Measurements from ENCODE around the gene KIRREL1. TPM values are rescaled to one million over a fixed set of nuclear protein-coding genes. Genes with fewer than 3 reads are reported as not detected.
A peak's percentile ranks its signal among the peaks of the same experiment; 100 is the strongest.

The KIRREL1 gene
- total RNA-seq, 1 donor from 2014 or later: 39.5 TPM

GRCh38 chr1:157976888-157977287, 16.6 kb upstream of the KIRREL1 start:
- no peak for DNase-seq (ENCODE audit: low spot score)
- no peak for TF ChIP-seq EZH2phosphoT487 (IDR thresholded peaks at IDR 0.05)
- TF ChIP-seq CTCF (IDR thresholded peaks at IDR 0.05): no peak
- no peak for TF ChIP-seq EZH2 (IDR thresholded peaks at IDR 0.05)
- Histone ChIP-seq H2AFZ (replicated peaks) (no peak overlapping the region), H3K27ac (no peak overlapping the region), H4K20me1 (ENCODE audit: low read depth) (no peaks in the 10 kb centered on the region), H3F3A (ENCODE audit: low read depth) (no peaks in the 10 kb centered on the region), H3K4me2 (no peak overlapping the region), H3K27me3 (no peaks in the 10 kb centered on the region), H3K36me3 (no peaks in the 10 kb centered on the region), H3K4me3 (no peak overlapping the region), H3K79me2 (ENCODE audit: low read depth) (no peaks in the 10 kb centered on the region), H3K9me3 (ENCODE audit: low read depth) (peaks cover 4% of the 10 kb centered on the region), H3K9ac (no peak overlapping the region), H3K4me1 (peaks cover 6% of the 10 kb centered on the region)
- H3K9me3 Mint-ChIP-seq: peaks cover 12% of the 10 kb centered on the region
- H3K27me3 Mint-ChIP-seq (ENCODE audit: insufficient read depth, low read depth): peaks cover 7% of the 10 kb centered on the region
- H3K4me3 Mint-ChIP-seq: no peak overlapping the region
- no peak overlapping the region for H3K27ac Mint-ChIP-seq
- H3K36me3 Mint-ChIP-seq: no peaks in the 10 kb centered on the region
- H3K4me1 Mint-ChIP-seq: peaks cover 8% of the 10 kb centered on the region

- Histone ChIP-seq H2AFZ (replicated peaks) (peak overlapping the region; percentile 34), H3K4me2 (no peak overlapping the region), H3F3A (ENCODE audit: low read depth) (no peaks in the 10 kb centered on the region), H3K9me3 (ENCODE audit: low read depth) (no peaks in the 10 kb centered on the region), H3K27me3 (no peaks in the 10 kb centered on the region), H3K9ac (no peak overlapping the region), H3K27ac (no peak overlapping the region), H3K79me2 (ENCODE audit: low read depth) (no peaks in the 10 kb centered on the region), H4K20me1 (ENCODE audit: low read depth) (no peaks in the 10 kb centered on the region), H3K4me1 (peaks cover 6% of the 10 kb centered on the region), H3K4me3 (no peak overlapping the region), H3K36me3 (no peaks in the 10 kb centered on the region)
- H3K9me3 Mint-ChIP-seq: no peaks in the 10 kb centered on the region
- H3K4me1 Mint-ChIP-seq: peaks cover 8% of the 10 kb centered on the region
- no peak for DNase-seq (ENCODE audit: low spot score)
- TF ChIP-seq EZH2 (IDR thresholded peaks at IDR 0.05): no peak
- no peak for TF ChIP-seq EZH2phosphoT487 (IDR thresholded peaks at IDR 0.05)
- TF ChIP-seq CTCF (IDR thresholded peaks at IDR 0.05): no peak
- H3K4me3 Mint-ChIP-seq: no peak overlapping the region
- H3K27me3 Mint-ChIP-seq (ENCODE audit: insufficient read depth, low read depth): peaks cover 8% of the 10 kb centered on the region
- H3K27ac Mint-ChIP-seq: peak overlapping the region; percentile 23
- H3K36me3 Mint-ChIP-seq: no peaks in the 10 kb centered on the region
Observed at GRCh38 chr1:157978586-157979403, 14.7 kb upstream of the KIRREL1 start.

GRCh38 chr1:157982136-157982535, 11.3 kb upstream of the KIRREL1 start:
- Mint-ChIP-seq H3K36me3 (no peaks in the 10 kb centered on the region), H3K4me3 (no peak overlapping the region), H3K27me3 (ENCODE audit: insufficient read depth, low read depth) (peaks cover 11% of the 10 kb centered on the region), H3K4me1 (peaks cover 3% of the 10 kb centered on the region), H3K27ac (no peak overlapping the region), H3K9me3 (no peaks in the 10 kb centered on the region)
- Histone ChIP-seq H4K20me1 (ENCODE audit: low read depth) (no peaks in the 10 kb centered on the region), H3K36me3 (no peaks in the 10 kb centered on the region), H3K4me1 (peaks cover 11% of the 10 kb centered on the region), H3K27ac (no peak overlapping the region), H3K27me3 (no peaks in the 10 kb centered on the region), H3F3A (ENCODE audit: low read depth) (no peaks in the 10 kb centered on the region), H3K4me2 (no peak overlapping the region), H2AFZ (replicated peaks) (no peak overlapping the region), H3K4me3 (no peak overlapping the region), H3K9me3 (ENCODE audit: low read depth) (no peaks in the 10 kb centered on the region), H3K9ac (no peak overlapping the region), H3K79me2 (ENCODE audit: low read depth) (no peaks in the 10 kb centered on the region)
- no peak for DNase-seq (ENCODE audit: low spot score)
- TF ChIP-seq EZH2phosphoT487 (IDR thresholded peaks at IDR 0.05): no peak
- TF ChIP-seq CTCF (IDR thresholded peaks at IDR 0.05): no peak
- TF ChIP-seq EZH2 (IDR thresholded peaks at IDR 0.05): no peak

Measured in neural progenitor cell (in vitro differentiated cells).